ENCODE results near the gene UGT1A1.

Gene UGT1A1

GRCh38 chr2:233775414-233775813 is 15.3 kb downstream of the UGT1A1 start:
- no peak overlapping the region for H3K4me3 ChIP-seq (ENCODE audit: low read length)
- H3K36me3 ChIP-seq (ENCODE audit: control insufficient read depth, insufficient read depth, low read length): no peaks in the 10 kb centered on the region
- H3K27me3 ChIP-seq (ENCODE audit: control insufficient read depth, insufficient read depth, low read length): no peaks in the 10 kb centered on the region
- no peak for DNase-seq (ENCODE audit: low read depth, low spot score)
- H3K27ac ChIP-seq (ENCODE audit: low read length): no peak overlapping the region
- WGBS (ENCODE audit: insufficient coverage, insufficient read length): no CpG with 5 or more reads among the region's 6 CpGs
- no peaks in the 10 kb centered on the region for H3K4me1 ChIP-seq (ENCODE audit: control insufficient read depth, insufficient read depth, low read length)
- H3K9me3 ChIP-seq (ENCODE audit: control insufficient read depth, insufficient read depth, low read length): no peaks in the 10 kb centered on the region

DNA sequence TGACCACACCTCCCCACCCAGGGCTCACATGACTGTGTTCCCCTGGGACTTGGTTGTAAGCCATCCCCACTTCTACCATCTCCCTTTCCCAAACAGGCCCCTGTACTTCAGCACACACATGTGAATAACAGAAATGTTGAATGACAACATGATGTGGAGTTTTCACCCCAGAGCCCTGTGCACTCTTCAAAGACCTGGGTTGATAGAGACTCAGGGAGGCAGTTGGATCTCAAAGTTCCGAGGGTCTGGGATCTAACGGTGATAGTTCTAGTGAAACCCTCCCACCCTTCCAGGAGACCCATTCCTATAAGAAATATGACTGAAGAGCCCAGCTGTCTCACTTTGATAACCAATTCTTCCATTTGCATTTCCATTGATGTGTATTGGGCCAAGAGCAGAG is 18.0 kb downstream of the UGT1A1 start, which contains the start of gene MROH2A:
TSS of gene MROH2A (plus strand) at position 301 of the 400 bp plus-strand sequence. CDS start 1,029 bp downstream, outside the sequence.
- Histone ChIP-seq H3K4me3 (ENCODE audit: low read length) (no peak within 1 kb of the TSS), H3K9me3 (ENCODE audit: control insufficient read depth, insufficient read depth, low read length) (no peaks in the 10 kb centered on the region), H3K4me1 (ENCODE audit: control insufficient read depth, insufficient read depth, low read length) (no peaks in the 10 kb centered on the region), H3K27me3 (ENCODE audit: control insufficient read depth, insufficient read depth, low read length) (no peaks in the 10 kb centered on the region), H3K27ac (ENCODE audit: low read length) (no peak within 1 kb of the TSS), H3K36me3 (ENCODE audit: control insufficient read depth, insufficient read depth, low read length) (no peaks in the 10 kb centered on the region)
- WGBS (ENCODE audit: insufficient coverage, insufficient read length): no CpG with 5 or more reads among the region's 2 CpGs
- no peak for DNase-seq (ENCODE audit: low read depth, low spot score)

DNA sequence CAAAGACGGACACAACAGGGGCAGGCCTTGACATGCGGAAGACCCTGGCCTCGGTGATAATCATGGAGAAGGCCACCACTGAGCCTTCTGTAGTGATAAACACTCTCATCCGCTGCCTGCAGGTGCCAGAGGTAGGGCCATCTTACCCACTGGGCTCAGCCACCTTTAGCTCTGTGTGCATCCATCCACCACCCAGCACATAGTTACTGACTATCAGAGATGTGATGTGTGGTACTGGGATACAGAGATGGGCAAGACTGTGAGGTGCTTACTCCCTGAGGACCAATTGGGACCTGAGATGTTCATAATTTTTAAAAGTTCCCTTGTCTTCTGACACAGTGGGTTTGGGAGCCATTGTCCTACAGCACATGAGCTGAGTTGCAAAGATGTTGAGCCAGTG is 19.7 kb downstream of the UGT1A1 start:
- no peak overlapping the region for H3K27ac ChIP-seq (ENCODE audit: low read length)
- H3K9me3 ChIP-seq (ENCODE audit: control insufficient read depth, insufficient read depth, low read length): no peaks in the 10 kb centered on the region
- H3K27me3 ChIP-seq (ENCODE audit: control insufficient read depth, insufficient read depth, low read length): no peaks in the 10 kb centered on the region
- no peak for DNase-seq (ENCODE audit: low read depth, low spot score)
- H3K4me3 ChIP-seq (ENCODE audit: low read length): no peak overlapping the region
- H3K4me1 ChIP-seq (ENCODE audit: control insufficient read depth, insufficient read depth, low read length): no peaks in the 10 kb centered on the region
- H3K36me3 ChIP-seq (ENCODE audit: control insufficient read depth, insufficient read depth, low read length): no peaks in the 10 kb centered on the region
- WGBS (ENCODE audit: insufficient coverage, insufficient read length): no CpG with 5 or more reads among the region's 4 CpGs

DNA sequence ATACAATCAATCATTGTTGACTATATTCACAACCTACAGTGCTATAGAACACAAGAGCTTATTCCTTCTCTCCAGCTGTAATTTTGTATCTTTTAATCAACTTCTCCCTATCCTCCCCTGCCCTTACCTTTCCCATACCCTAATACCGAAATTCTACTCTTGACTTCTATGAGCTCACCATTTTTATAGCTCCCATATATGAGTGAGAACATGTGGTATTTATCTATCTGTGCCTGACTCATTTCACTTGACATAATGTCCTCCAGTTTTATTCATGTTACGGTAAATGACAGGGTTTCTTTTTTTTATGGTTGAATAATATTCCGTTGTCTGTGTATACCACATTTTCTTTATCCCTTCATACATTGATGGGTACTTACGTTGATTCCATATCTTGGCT is 20.7 kb downstream of the UGT1A1 start:
- Histone ChIP-seq H3K36me3 (ENCODE audit: control insufficient read depth, insufficient read depth, low read length) (no peaks in the 10 kb centered on the region), H3K4me1 (ENCODE audit: control insufficient read depth, insufficient read depth, low read length) (no peaks in the 10 kb centered on the region), H3K27me3 (ENCODE audit: control insufficient read depth, insufficient read depth, low read length) (no peaks in the 10 kb centered on the region), H3K9me3 (ENCODE audit: control insufficient read depth, insufficient read depth, low read length) (no peaks in the 10 kb centered on the region), H3K27ac (ENCODE audit: low read length) (no peak overlapping the region), H3K4me3 (ENCODE audit: low read length) (no peak overlapping the region)
- DNase-seq (ENCODE audit: low read depth, low spot score): no peak
- 100% methylated on average over 1 of the region's 4 CpGs for WGBS (ENCODE audit: insufficient coverage, insufficient read length)

DNA sequence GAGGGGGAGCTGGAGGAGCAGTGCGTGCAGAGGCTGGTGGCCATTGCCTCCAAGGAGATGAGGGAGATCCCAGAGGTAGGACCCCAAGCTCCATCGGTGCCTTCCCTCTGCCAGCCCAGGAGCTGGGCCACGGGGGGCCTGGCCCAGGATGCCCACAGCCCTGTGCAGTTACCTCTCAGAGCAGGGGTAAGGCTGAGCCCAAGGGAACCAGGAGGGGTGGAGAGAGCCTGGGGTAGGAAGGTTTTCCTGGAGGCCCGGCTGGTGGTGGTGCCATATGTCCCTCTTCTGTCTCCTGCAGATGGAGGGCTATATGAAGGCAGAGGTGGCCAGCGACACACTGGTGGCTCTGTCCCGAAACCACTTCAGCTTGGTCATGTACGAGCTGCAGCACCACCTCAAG is 29.5 kb downstream of the UGT1A1 start:
- 0 out of 2 replicates have a peak, but pooled peaks cover 3% of the 10 kb centered on the region for H3K36me3 ChIP-seq (ENCODE audit: control insufficient read depth, insufficient read depth, low read length)
- H3K27ac ChIP-seq (ENCODE audit: low read length): no peak overlapping the region
- H3K4me1 ChIP-seq (ENCODE audit: control insufficient read depth, insufficient read depth, low read length): no peaks in the 10 kb centered on the region
- WGBS (ENCODE audit: insufficient coverage, insufficient read length): no CpG with 5 or more reads among the region's 7 CpGs
- DNase-seq (ENCODE audit: low read depth, low spot score): no peak
- H3K9me3 ChIP-seq (ENCODE audit: control insufficient read depth, insufficient read depth, low read length): no peaks in the 10 kb centered on the region
- no peaks in the 10 kb centered on the region for H3K27me3 ChIP-seq (ENCODE audit: control insufficient read depth, insufficient read depth, low read length)
- H3K4me3 ChIP-seq (ENCODE audit: low read length): no peak overlapping the region

DNA sequence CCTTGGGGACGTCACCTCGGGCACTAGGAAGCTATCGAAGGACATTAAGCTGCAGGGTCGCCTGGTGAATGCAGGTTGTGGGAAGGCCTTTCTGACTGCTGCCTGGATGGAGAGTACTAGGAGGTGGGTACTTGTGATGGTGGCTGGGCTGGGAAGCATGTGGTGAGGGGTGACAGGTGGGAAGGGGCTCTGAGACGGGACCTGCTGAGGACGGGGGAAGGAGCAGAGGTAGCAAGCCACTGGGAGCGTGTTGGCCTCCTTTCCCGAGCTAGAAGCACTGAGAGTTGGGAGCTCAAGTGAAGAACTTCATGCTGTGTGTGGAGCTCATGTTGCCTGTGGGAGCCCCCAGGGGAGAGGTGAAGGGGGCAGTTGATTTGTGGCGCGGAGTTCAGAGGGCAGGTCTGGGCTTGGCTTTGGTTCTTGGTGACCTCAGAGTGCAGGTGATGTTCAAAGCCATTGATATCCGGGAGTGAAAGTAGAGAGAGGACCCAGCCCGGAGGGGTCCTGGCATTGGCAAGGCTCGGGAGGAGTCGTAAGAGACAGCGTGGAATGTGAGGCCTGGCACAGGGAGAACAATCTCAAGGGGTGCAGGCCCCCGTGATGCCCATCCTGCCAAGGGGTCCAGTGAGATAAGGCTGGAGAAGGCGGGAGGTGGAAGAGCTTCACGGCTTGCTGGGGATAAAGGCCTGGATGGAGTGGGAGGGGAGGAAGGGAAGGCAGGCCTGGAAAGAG is 31.2 kb downstream of the UGT1A1 start:
- Histone ChIP-seq H3K27ac (ENCODE audit: low read length) (no peak overlapping the region), H3K4me3 (ENCODE audit: low read length) (no peak overlapping the region), H3K9me3 (ENCODE audit: control insufficient read depth, insufficient read depth, low read length) (no peaks in the 10 kb centered on the region), H3K27me3 (ENCODE audit: control insufficient read depth, insufficient read depth, low read length) (no peaks in the 10 kb centered on the region), H3K36me3 (ENCODE audit: control insufficient read depth, insufficient read depth, low read length) (0 out of 2 replicates have a peak, but pooled peaks cover 3% of the 10 kb centered on the region), H3K4me1 (ENCODE audit: control insufficient read depth, insufficient read depth, low read length) (no peaks in the 10 kb centered on the region)
- no peak for DNase-seq (ENCODE audit: low read depth, low spot score)
- WGBS (ENCODE audit: insufficient coverage, insufficient read length): no CpG with 5 or more reads among the region's 18 CpGs

DNA sequence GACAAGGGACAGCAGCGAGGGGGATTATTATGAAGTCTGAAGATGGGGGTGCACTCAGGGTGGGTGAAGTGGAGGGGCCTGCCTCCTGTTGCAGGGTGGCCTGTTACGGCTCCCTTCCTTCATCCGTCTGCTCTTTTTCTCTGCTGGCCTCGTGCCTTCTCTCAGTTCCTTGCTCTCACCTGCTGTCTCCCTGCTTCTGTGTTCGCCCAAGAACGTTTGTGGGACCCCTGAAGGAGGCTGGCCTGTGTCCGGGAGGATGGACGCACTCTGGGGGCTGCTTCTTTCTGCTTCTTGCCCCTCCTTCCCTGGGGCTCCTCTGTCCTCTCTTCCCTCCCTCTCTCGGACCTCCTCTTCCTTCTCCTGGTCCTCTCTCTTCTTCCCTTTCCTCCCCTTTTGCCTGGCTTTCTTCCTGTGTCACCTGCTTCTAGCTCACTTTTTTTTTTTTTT is 31.8 kb downstream of the UGT1A1 start:
- Histone ChIP-seq H3K4me3 (ENCODE audit: low read length) (no peak overlapping the region), H3K27ac (ENCODE audit: low read length) (no peak overlapping the region), H3K9me3 (ENCODE audit: control insufficient read depth, insufficient read depth, low read length) (no peaks in the 10 kb centered on the region), H3K36me3 (ENCODE audit: control insufficient read depth, insufficient read depth, low read length) (0 out of 2 replicates have a peak, but pooled peaks cover 3% of the 10 kb centered on the region), H3K27me3 (ENCODE audit: control insufficient read depth, insufficient read depth, low read length) (no peaks in the 10 kb centered on the region), H3K4me1 (ENCODE audit: control insufficient read depth, insufficient read depth, low read length) (no peaks in the 10 kb centered on the region)
- DNase-seq (ENCODE audit: low read depth, low spot score): no peak
- no CpG with 5 or more reads among the region's 9 CpGs for WGBS (ENCODE audit: insufficient coverage, insufficient read length)

DNA sequence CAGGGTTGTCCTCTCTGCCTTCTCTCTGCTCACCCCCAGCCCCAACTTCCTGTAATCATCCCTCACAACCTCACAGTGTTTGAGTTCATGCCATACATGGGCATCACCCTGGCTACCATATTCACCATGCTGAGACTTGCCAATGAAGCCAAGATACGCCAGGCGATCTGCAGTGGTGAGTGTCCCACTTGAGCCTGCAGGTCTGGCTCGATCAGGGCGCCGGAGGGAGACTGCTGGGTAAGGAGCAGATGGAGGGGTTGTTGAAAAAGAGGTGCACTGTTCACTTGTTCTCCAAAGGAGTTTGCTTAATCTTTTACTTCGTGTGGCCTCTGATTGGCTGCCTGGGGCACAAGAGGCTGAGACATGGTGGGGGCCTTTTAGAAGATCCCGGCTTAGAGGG is 32.6 kb downstream of the UGT1A1 start:
- WGBS (ENCODE audit: insufficient coverage, insufficient read length): no CpG with 5 or more reads among the region's 7 CpGs
- no peak overlapping the region for H3K4me3 ChIP-seq (ENCODE audit: low read length)
- DNase-seq (ENCODE audit: low read depth, low spot score): no peak

DNA sequence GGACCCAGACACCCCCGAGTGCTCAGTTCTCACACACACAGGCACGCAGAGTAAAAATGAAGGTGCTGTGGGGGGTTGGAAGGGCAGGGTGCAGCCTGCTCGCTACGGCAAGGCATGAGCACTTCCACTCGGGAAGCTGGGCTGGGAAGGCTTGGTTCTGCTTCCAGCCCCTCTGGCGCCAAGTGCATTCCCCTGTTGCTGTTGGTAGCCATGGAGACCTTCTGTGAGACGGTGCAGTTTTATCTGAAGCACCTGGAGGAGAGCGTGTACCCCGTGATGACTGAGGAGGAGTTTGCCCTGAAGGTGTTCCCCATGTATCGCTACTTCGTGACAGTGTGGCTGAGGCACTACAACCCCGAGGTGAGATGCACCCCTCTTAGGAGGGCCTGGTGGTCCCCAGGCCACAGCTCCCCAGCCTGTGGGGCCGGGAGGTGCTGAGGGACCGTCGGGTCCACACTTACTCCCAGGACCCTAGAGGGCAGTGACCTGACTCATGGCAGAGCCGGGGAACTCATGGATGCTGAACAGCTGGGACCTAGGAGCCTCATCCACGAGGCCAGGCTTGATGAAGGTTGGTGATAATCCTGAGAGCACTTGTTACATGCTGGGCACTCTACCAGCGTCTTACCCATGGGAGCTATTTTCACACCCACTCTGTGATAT is 33.5 kb downstream of the UGT1A1 start:
- DNase-seq (ENCODE audit: low read depth, low spot score): no peak
- H3K27ac ChIP-seq (ENCODE audit: low read length): no peak overlapping the region
- H3K36me3 ChIP-seq (ENCODE audit: control insufficient read depth, insufficient read depth, low read length): 0 out of 2 replicates have a peak, but pooled peaks cover 3% of the 10 kb centered on the region
- no peak overlapping the region for H3K4me3 ChIP-seq (ENCODE audit: low read length)
- no peaks in the 10 kb centered on the region for H3K9me3 ChIP-seq (ENCODE audit: control insufficient read depth, insufficient read depth, low read length)
- H3K27me3 ChIP-seq (ENCODE audit: control insufficient read depth, insufficient read depth, low read length): no peaks in the 10 kb centered on the region
- WGBS (ENCODE audit: insufficient coverage, insufficient read length): no CpG with 5 or more reads among the region's 18 CpGs
- H3K4me1 ChIP-seq (ENCODE audit: control insufficient read depth, insufficient read depth, low read length): no peaks in the 10 kb centered on the region

More for the DNA sequence above, 32.6 kb downstream of the UGT1A1 start:
- Histone ChIP-seq H3K36me3 (ENCODE audit: control insufficient read depth, insufficient read depth, low read length) (0 out of 2 replicates have a peak, but pooled peaks cover 3% of the 10 kb centered on the region), H3K4me1 (ENCODE audit: control insufficient read depth, insufficient read depth, low read length) (no peaks in the 10 kb centered on the region), H3K27me3 (ENCODE audit: control insufficient read depth, insufficient read depth, low read length) (no peaks in the 10 kb centered on the region), H3K27ac (ENCODE audit: low read length) (no peak overlapping the region), H3K9me3 (ENCODE audit: control insufficient read depth, insufficient read depth, low read length) (no peaks in the 10 kb centered on the region)

- 0 out of 2 replicates have a peak, but pooled peaks cover 3% of the 10 kb centered on the region for H3K36me3 ChIP-seq (ENCODE audit: control insufficient read depth, insufficient read depth, low read length)
- no peak for DNase-seq (ENCODE audit: low read depth, low spot score)
- WGBS (ENCODE audit: insufficient coverage, insufficient read length): no CpG with 5 or more reads among the region's 17 CpGs
- no peak overlapping the region for H3K4me3 ChIP-seq (ENCODE audit: low read length)
- H3K27ac ChIP-seq (ENCODE audit: low read length): no peak overlapping the region
- H3K4me1 ChIP-seq (ENCODE audit: control insufficient read depth, insufficient read depth, low read length): no peaks in the 10 kb centered on the region
- no peaks in the 10 kb centered on the region for H3K27me3 ChIP-seq (ENCODE audit: control insufficient read depth, insufficient read depth, low read length)
- H3K9me3 ChIP-seq (ENCODE audit: control insufficient read depth, insufficient read depth, low read length): no peaks in the 10 kb centered on the region
Observed at GRCh38 chr2:233794128-233794658, 34.1 kb downstream of the UGT1A1 start.

Data from iPS DF 6.9 (cell line).